Activated effector memory CD4-positive, alpha-beta T cell treated with Interleukin-2 at 50 U/mL for 16 hours (primary cell): ENCODE measurements around the gene UBLCP1.

Experiments
- DNase-seq: peaks from one replicate; pipeline ENCODE4 v3.0.0-alpha.2; 2020

UBLCP1 gene

GRCh38 chr5:159316519-159317383 is 53.7 kb downstream of the UBLCP1 start:
- no peak for DNase-seq

- no peak for DNase-seq
Observed at GRCh38 chr5:159317849-159318248, 54.8 kb downstream of the UBLCP1 start.

DNA sequence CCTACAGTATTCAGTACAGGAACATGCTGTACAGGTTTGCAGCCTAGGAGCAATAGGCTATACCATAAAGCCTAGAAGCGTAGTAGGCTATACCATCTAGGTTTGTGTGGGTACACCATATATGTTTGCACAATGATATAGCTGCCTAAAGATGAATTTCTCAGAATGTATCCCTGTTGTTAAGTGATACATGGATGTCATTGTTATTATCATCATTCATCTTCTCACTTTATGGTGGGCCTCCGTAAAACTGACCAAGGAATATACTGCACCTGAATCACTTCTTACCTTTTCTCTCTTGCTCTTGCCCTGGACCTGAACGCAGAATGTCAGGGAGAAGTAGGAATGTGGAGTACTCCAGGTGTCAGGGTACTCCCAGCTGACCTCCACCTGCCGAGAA is 55.4 kb downstream of the UBLCP1 start:
- DNase-seq = no peak

- no peak for DNase-seq
Observed at GRCh38 chr5:159319363-159319762, 56.3 kb downstream of the UBLCP1 start.

GRCh38 chr5:159319832-159320231 is 56.7 kb downstream of the UBLCP1 start:
- DNase-seq = no peak

GRCh38 chr5:159322180-159322579 is 59.1 kb downstream of the UBLCP1 start:
- DNase-seq = no peak

- DNase-seq = no peak
Observed at GRCh38 chr5:159324102-159324755, 61.1 kb downstream of the UBLCP1 start.

DNA sequence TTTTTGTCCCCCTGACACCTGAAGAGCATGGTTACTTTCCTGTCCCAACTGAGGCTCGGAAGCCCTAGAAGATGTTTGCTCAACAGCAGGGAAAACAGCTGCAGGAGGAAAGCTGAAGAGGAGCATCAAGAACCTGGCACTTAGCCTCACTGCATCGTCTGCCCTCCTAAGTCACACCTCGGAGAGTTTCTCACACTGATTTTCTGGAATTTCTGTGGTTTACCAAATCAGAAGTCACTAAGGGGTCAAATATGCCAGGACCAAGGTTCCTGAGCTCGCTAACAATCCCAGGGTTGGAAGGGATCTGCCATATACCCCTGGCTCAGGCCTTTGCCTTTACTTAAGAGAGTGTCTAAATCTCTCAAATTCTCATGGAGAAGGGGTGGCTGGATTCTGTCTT is 61.9 kb downstream of the UBLCP1 start:
- no peak for DNase-seq

GRCh38 chr5:159330131-159330800 is 67.2 kb downstream of the UBLCP1 start, which contains the start of gene IL12B:
Gene IL12B, minus strand, starts transcription at chr5:159330487. Its CDS starts 3,705 bp downstream, at chr5:159326782.
- no peak for DNase-seq

DNA sequence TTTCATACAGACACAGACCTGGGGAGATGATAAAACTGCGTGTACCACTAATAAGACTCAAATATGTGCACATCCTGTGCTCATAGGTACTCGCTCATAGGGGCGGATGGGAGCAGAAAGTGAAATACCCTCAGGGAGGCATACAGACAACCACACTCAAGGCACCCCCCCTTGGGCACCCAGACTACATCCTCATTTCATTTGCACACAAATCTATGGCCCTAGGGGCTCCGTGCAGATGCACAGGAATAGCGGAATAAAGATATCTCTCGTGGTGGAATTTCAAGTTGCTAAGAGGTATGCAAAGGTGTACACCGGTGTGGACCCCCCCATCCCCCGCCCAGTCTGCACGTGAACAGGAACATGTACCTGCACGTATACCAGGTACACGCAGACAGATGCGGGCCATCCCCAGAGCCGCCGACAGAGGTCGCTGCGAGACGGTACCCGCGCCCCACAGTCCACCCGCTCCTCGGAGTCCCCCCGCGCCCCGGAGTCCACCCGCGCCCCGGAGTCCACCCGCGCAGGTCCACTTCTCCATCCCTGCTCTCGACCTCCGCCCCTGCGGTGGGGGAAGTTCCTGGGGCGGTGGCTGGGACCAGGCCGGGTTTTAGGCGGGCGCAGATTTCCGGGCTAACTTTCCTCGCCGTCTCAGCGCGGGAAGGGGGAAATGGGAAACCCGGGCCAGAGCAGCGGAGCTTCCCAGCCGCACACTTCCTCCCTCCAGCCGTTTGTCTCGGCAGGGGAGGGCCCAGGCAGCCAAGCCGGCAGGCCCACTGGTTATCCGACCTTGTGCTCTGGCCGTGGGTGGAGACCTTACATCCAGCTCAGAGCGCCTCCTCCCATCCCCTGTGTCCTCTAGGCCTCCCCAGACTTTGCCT is 68.2 kb downstream of the UBLCP1 start:
- DNase-seq = peak; percentile 68

- no peak for DNase-seq
Observed at GRCh38 chr5:159332800-159333544, 69.9 kb downstream of the UBLCP1 start.

GRCh38 chr5:159333545-159333925 is 70.4 kb downstream of the UBLCP1 start:
- no peak for DNase-seq
